CD4-positive, CD25-positive, alpha-beta regulatory T cell (primary cell): ENCODE measurements around the gene FAM118B. TPM values are rescaled to one million over a fixed set of nuclear protein-coding genes. Genes with fewer than 3 reads are reported as not detected.
A peak's percentile ranks its signal among the peaks of the same experiment; 100 is the strongest.

Experiments used
- ATAC-seq, 2 donors: fragments of 150-1000 bp; cut with Tn5 transposase; one replicate each; pipeline ENCODE4 v1.10.0; 2021; ENCODE audit warnings: low read depth in 2 of 2, moderate number of reproducible peaks in 2 of 2, moderate library complexity in 1 of 2
- DNase-seq, 3 donors: peaks; one replicate each; pipeline versions ENCODE4 v3.0.0 to v3.0.0-alpha.2; 2012 to 2022; ENCODE audit warnings: mixed read lengths in 1 of 3
- H3K27ac ChIP-seq: one replicate; pipeline ENCODE4 v1.7.0; 2013; ENCODE audit warnings: mild to moderate bottlenecking, low read length; ENCODE audit not compliant: insufficient read depth, poor library complexity, severe bottlenecking
- H3K27me3 ChIP-seq: one replicate; pipeline ENCODE4 v1.7.0; 2013; ENCODE audit warnings: low read length; ENCODE audit not compliant: control insufficient read depth, insufficient read depth
- H3K36me3 ChIP-seq: one replicate; pipeline ENCODE4 v1.7.0; 2013; ENCODE audit warnings: mild to moderate bottlenecking, low read length, moderate library complexity; ENCODE audit not compliant: control insufficient read depth, insufficient read depth
- H3K4me1 ChIP-seq: 2 replicates; pipeline ENCODE4 v1.7.0; 2013; ENCODE audit warnings: mild to moderate bottlenecking, low read length; ENCODE audit not compliant: insufficient read depth, control insufficient read depth, poor library complexity, severe bottlenecking
- H3K4me3 ChIP-seq: one replicate; pipeline ENCODE4 v1.7.0; 2013; ENCODE audit warnings: low read depth, mild to moderate bottlenecking, low read length, moderate library complexity
- H3K9me3 ChIP-seq, 2 experiments: 1 replicate in 1 of 2; 2 replicates in 1 of 2; pipeline ENCODE4 v1.7.0; 2013; ENCODE audit warnings: low read length in 2 of 2, mild to moderate bottlenecking in 1 of 2, moderate library complexity in 1 of 2; ENCODE audit not compliant: control insufficient read depth in 2 of 2
- H3K27ac Mint-ChIP-seq, 3 donors: one replicate each; pipeline ENCODE4 v1.8.0; 2020 to 2022; ENCODE audit warnings: mild to moderate bottlenecking in 3 of 3, mixed read lengths in 3 of 3, moderate library complexity in 2 of 3
- H3K27me3 Mint-ChIP-seq: one replicate; pipeline ENCODE4 v1.8.0; 2022; ENCODE audit warnings: mild to moderate bottlenecking, mixed read lengths
- H3K36me3 Mint-ChIP-seq: one replicate; pipeline ENCODE4 v1.8.0; 2020; ENCODE audit warnings: mixed read lengths
- H3K4me1 Mint-ChIP-seq, 4 donors: one replicate each; pipeline ENCODE4 v1.8.0; 2020 to 2022; ENCODE audit warnings: mixed read lengths in 4 of 4, mild to moderate bottlenecking in 1 of 4
- H3K4me3 Mint-ChIP-seq, 4 donors: one replicate each; pipeline ENCODE4 v1.8.0; 2020 to 2022; ENCODE audit warnings: mild to moderate bottlenecking in 4 of 4, mixed read lengths in 4 of 4, moderate library complexity in 3 of 4
- H3K9me3 Mint-ChIP-seq, 7 donors: one replicate each; pipeline ENCODE4 v1.8.0; 2020 to 2022; ENCODE audit warnings: mixed read lengths in 7 of 7, mild to moderate bottlenecking in 3 of 7, moderate library complexity in 2 of 7
- polyA plus RNA-seq, 4 donors: library from polyadenylated mRNA; unstranded; fragments of 300-500 nt; fragmentation: Illumina TruSeq; gene quantifications; one replicate each; pipeline ENCODE4 v1.2.3, GENCODE V29; 2021
- total RNA-seq: library from RNA; stranded (reverse); gene quantifications from one replicate; pipeline ENCODE4 v1.2.3, GENCODE V29; 2022

The FAM118B gene
- total and polyA plus RNA-seq, 5 donors from 2014 or later: 4.4 to 17.0 (median 16.7) TPM

DNA sequence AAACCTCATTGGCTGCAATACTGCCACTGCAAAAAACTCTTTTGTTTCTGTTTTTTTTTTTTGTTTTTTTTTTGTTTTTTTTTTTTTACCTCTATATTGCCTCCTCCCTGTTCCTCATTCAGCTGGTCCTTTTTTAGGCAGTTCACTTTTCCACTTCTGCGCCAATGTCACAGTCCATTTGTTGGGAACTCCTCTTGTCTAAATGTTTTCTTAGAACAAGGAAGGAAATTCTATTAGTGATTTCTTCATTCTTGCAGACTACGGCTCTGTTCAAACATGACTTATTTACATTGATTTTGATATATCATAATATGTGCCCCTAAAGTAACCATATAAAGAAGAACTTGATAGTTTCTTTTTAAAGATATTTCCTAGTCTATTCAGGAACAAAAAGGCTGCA is 2.9 kb downstream of the FAM118B start:
- ATAC-seq (no peak), DNase-seq (no peak)
- no peaks in the 10 kb centered on the region for H3K27me3 ChIP-seq
- H3K36me3 ChIP-seq: peaks cover 8% of the 10 kb centered on the region
- H3K36me3 Mint-ChIP-seq: peaks cover 16% of the 10 kb centered on the region
- H3K4me1 Mint-ChIP-seq: peaks cover 10 to 60% (median 39%) of the 10 kb centered on the region in 4 donors
- no peak overlapping the region for H3K27ac ChIP-seq
- H3K9me3 Mint-ChIP-seq: no peaks in the 10 kb centered on the region
- no peak overlapping the region for H3K27ac Mint-ChIP-seq
- H3K9me3 ChIP-seq: no peaks in the 10 kb centered on the region
- H3K27me3 Mint-ChIP-seq: peaks cover 6% of the 10 kb centered on the region
- H3K4me1 ChIP-seq: peaks cover 18% of the 10 kb centered on the region
- peak overlapping the region in 2 of 4 donors; percentile 54 to 64 for H3K4me3 Mint-ChIP-seq
- no peak overlapping the region for H3K4me3 ChIP-seq

DNA sequence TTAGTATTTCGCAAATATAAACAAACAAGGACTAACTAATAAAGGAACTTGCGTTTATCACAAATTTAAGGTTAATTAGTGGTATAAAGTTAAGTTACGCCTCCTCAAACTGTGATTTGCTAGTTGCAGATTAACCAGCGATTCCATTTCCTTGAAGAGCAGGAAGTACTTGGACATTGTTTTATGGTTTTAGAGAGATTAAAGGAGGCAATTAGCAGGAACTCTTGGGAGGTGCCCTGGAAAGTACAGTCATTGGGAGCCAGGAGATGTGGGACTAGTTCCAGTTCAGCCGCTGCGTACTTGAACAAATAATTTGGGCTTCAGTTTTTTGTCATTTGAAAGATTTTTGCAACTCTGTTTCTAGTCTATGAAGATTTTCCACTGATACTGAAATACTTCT is 3.3 kb downstream of the FAM118B start:
- Mint-ChIP-seq H3K9me3 (no peaks in the 10 kb centered on the region), H3K4me3 (peak overlapping the region in 1 of 4 donors; percentile 64), H3K27me3 (peaks cover 6% of the 10 kb centered on the region), H3K4me1 (peaks cover 10 to 58% (median 38%) of the 10 kb centered on the region in 4 donors), H3K36me3 (peaks cover 13% of the 10 kb centered on the region), H3K27ac (no peak overlapping the region)
- DNase-seq (no peak), ATAC-seq (no peak)
- H3K9me3 ChIP-seq: no peaks in the 10 kb centered on the region
- peaks cover 5% of the 10 kb centered on the region for H3K36me3 ChIP-seq
- no peak overlapping the region for H3K27ac ChIP-seq
- no peaks in the 10 kb centered on the region for H3K27me3 ChIP-seq
- H3K4me1 ChIP-seq: peaks cover 18% of the 10 kb centered on the region
- H3K4me3 ChIP-seq: no peak overlapping the region

DNA sequence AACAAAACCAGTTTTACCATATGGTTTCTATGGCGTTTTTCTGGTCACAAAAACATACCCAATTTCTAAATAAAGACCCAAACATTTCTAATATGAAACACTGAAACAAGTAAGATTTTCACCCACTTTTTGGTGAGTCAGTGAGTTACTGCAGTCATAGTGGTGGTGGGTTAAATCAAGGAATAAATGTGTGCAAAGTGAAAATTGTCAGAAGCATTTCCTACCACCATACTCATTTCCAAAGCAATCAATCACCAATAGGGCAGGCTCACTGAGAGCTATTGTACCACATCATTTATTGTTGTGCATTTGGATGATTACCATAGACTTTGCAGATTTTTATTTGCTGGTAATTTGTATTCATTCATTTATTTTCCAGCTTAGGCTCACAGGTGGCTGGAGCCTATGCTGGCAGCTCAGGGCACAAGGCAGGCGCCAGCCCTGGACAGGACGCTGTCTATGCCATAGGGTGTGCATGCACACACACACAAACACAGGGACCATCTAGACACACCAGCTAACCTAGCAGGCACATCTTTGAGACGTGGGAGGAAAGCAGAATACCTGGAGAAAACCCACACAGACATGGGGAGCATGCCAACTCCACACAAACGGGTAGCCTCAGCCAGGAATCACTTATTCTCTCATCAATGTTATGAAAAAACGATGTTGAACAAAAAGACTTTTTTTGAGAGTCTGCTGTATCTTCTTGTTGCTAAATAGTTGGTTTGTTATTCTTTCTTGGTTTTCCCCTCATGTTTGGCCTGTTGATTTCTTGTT is 5.1 kb downstream of the FAM118B start:
- H3K36me3 ChIP-seq: peaks cover 3% of the 10 kb centered on the region
- H3K4me3 ChIP-seq: no peak overlapping the region
- no peak for DNase-seq
- peaks cover 11% of the 10 kb centered on the region for H3K4me1 ChIP-seq
- H3K27ac ChIP-seq: no peak overlapping the region
- Mint-ChIP-seq H3K9me3 (no peaks in the 10 kb centered on the region), H3K4me1 (peaks cover 10 to 42% (median 30%) of the 10 kb centered on the region in 4 donors), H3K27ac (no peak overlapping the region), H3K27me3 (peaks cover 6% of the 10 kb centered on the region), H3K36me3 (peaks cover 7% of the 10 kb centered on the region), H3K4me3 (peak overlapping the region in 1 of 4 donors; percentile 49)
- H3K27me3 ChIP-seq: no peaks in the 10 kb centered on the region
- ATAC-seq: no peak
- H3K9me3 ChIP-seq: no peaks in the 10 kb centered on the region

DNA sequence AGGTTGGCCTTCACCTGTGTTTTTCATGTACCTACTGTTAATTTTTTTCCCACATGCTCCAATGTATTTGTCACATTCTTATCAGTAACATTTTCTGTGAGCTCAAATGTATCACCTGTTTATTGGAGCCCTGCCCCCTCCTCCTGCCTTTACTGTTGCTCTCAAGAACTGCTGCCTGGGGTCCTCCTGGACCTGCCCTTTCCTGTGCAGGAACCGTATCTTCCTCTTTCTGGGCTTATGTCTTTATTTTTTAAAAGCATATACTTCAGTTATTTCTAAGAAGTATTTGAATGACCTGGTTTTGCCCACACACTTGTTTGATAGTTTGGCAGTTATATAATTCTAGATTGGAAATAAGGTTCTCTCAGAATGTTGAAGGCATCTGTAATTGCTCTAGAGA is 5.9 kb downstream of the FAM118B start:
- DNase-seq (no peak), ATAC-seq (no peak)
- H3K4me1 Mint-ChIP-seq: peaks cover 10 to 34% (median 25%) of the 10 kb centered on the region in 4 donors
- Histone ChIP-seq H3K4me3 (no peak overlapping the region), H3K36me3 (peaks cover 3% of the 10 kb centered on the region), H3K9me3 (no peaks in the 10 kb centered on the region), H3K27ac (no peak overlapping the region), H3K27me3 (no peaks in the 10 kb centered on the region), H3K4me1 (peaks cover 4% of the 10 kb centered on the region)
- H3K36me3 Mint-ChIP-seq: peaks cover 7% of the 10 kb centered on the region
- no peaks in the 10 kb centered on the region for H3K9me3 Mint-ChIP-seq
- H3K4me3 Mint-ChIP-seq: peak overlapping the region in 2 of 4 donors; percentile 43 to 49
- peaks cover 5% of the 10 kb centered on the region for H3K27me3 Mint-ChIP-seq
- peak overlapping the region in 1 of 3 donors; percentile 82 for H3K27ac Mint-ChIP-seq

DNA sequence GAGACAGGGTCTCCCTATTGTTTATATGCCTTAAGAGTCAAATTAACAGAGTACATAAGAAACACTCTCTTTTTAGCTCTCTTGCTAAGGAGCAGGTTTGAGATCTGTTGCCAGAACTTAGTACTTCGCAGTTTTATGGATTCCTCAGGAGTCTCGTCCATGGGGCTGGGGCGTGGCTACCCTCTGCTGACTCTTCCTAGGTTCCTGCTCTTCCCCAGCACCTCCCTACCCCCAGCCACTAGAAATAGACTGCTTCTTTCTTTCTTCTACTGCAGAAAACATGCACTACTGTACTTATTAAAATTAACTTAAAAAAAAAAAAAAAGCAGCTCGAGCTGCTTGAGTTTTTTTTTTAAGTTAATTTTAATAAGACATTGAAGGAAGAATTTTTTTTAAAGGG is 8.0 kb downstream of the FAM118B start:
- no peak for DNase-seq
- Mint-ChIP-seq H3K36me3 (no peaks in the 10 kb centered on the region), H3K4me3 (no peak overlapping the region), H3K9me3 (no peaks in the 10 kb centered on the region), H3K27ac (no peak overlapping the region), H3K27me3 (no peaks in the 10 kb centered on the region), H3K4me1 (peaks cover 10 to 21% (median 16%) of the 10 kb centered on the region in 4 donors)
- H3K27ac ChIP-seq: no peak overlapping the region
- H3K36me3 ChIP-seq: peaks cover 3% of the 10 kb centered on the region
- no peak overlapping the region for H3K4me3 ChIP-seq
- H3K9me3 ChIP-seq: no peaks in the 10 kb centered on the region
- H3K27me3 ChIP-seq: no peaks in the 10 kb centered on the region
- no peaks in the 10 kb centered on the region for H3K4me1 ChIP-seq
- no peak for ATAC-seq

DNA sequence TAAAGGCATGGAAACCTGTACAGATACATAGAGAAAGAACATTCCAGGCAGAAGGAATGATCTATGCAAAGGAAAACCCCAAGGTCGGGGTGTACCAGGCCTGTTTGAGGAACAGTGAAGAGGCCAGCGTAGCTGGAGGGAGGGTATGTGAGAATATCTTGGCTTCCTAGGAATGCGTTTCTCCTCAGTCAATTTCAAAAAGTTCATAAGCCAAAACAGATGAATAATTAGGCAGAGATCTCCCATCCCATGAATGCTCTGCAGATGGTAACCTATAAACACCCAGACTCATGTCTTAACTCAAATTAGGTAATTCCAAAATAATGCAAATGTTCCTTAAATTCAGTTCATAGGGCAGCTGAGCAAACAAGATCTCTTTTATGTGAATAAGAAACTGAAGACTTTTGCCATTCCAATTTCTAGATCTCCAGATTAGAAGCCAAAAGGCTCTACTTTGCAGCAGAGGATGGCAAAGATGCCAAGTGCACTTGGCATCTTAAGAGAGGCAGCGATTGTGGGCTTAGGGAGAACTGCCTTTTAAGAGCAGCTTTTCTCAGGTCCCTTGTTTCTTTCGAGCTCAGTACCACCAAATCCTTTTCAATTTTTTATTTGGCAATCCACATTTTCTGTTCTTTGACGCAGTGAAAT is 13.2 kb downstream of the FAM118B start:
- Mint-ChIP-seq H3K27me3 (no peaks in the 10 kb centered on the region), H3K4me1 (peaks cover 0 to 13% (median 4%) of the 10 kb centered on the region in 4 donors), H3K27ac (no peak overlapping the region), H3K36me3 (no peaks in the 10 kb centered on the region), H3K4me3 (no peak overlapping the region), H3K9me3 (no peaks in the 10 kb centered on the region)
- ATAC-seq: no peak
- no peak overlapping the region for H3K4me3 ChIP-seq
- H3K9me3 ChIP-seq: no peaks in the 10 kb centered on the region
- H3K36me3 ChIP-seq: no peaks in the 10 kb centered on the region
- H3K4me1 ChIP-seq: no peaks in the 10 kb centered on the region
- no peak for DNase-seq
- H3K27me3 ChIP-seq: no peaks in the 10 kb centered on the region
- H3K27ac ChIP-seq: no peak overlapping the region

DNA sequence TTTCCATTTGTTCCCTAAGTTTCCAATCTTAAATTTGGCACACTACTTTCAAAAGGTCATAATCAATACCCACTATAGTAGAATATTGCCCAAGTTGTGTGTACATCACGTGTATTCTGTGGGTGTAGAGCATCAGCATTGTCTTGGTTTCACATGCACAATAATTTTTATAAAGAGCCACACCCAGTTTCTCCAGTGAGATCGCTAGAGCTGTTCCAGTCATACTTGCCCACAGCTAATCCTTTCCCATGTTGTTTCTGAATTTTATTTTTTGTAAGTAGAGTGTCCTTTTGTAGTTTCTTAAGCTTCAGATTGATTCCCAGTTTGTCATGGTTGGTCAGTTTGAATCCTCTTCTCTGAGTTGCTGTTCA is 13.7 kb downstream of the FAM118B start:
- H3K4me1 Mint-ChIP-seq: peaks cover 0 to 11% (median 4%) of the 10 kb centered on the region in 4 donors
- ATAC-seq (no peak), DNase-seq (no peak)
- Histone ChIP-seq H3K4me3 (no peak overlapping the region), H3K36me3 (no peaks in the 10 kb centered on the region), H3K27me3 (no peaks in the 10 kb centered on the region), H3K4me1 (no peaks in the 10 kb centered on the region), H3K27ac (no peak overlapping the region), H3K9me3 (no peaks in the 10 kb centered on the region)
- H3K4me3 Mint-ChIP-seq: no peak overlapping the region
- H3K36me3 Mint-ChIP-seq: no peaks in the 10 kb centered on the region
- H3K27ac Mint-ChIP-seq: no peak overlapping the region
- no peaks in the 10 kb centered on the region for H3K9me3 Mint-ChIP-seq
- no peaks in the 10 kb centered on the region for H3K27me3 Mint-ChIP-seq
